Epithelial cell of proximal tubule (primary cell): ENCODE measurements around the gene ZFP57. TPM values are rescaled to one million over a fixed set of nuclear protein-coding genes. Genes with fewer than 3 reads are reported as not detected.

Experiments
- DNase-seq: peaks from one replicate; pipeline ENCODE4 v3.0.0-alpha.2; 2011; ENCODE audit warnings: low read depth
- H3K4me3 ChIP-seq: 2 replicates; pipeline ENCODE4 v1.5.1; 2011; ENCODE audit warnings: low read depth, mild to moderate bottlenecking, low read length
- CTCF ChIP-seq: conservative IDR thresholded peaks from 2 replicates; pipeline ENCODE4 v1.5.1; 2012; ENCODE audit warnings: low read depth, mild to moderate bottlenecking, low read length
- total RNA-seq: library from RNA; depleted of rRNA; stranded (reverse); fragments of >200 nt; gene quantifications from 2 replicates; pipeline ENCODE4 v1.2.3, GENCODE V29; 2015

Gene ZFP57
- total RNA-seq: 0.12 and 1.4 TPM in 2 replicates

GRCh38 chr6:29680904-29681303 is at the start of gene ZFP57:
Gene ZFP57 (minus strand): TSS chr6:29681152. CDS start chr6:29677003, 4,149 bp downstream.
- TF ChIP-seq CTCF: no peak
- peak within 1 kb of the TSS; percentile 27 for H3K4me3 ChIP-seq
- no peak for DNase-seq

GRCh38 chr6:29730575-29731126 is 49.7 kb upstream of the ZFP57 start:
- H3K4me3 ChIP-seq: no peak overlapping the region
- DNase-seq: no peak
- no peak for TF ChIP-seq CTCF

- DNase-seq: no peak
- H3K4me3 ChIP-seq: no peak overlapping the region
- TF ChIP-seq CTCF: no peak
Observed at GRCh38 chr6:29729774-29730328, 48.9 kb upstream of the ZFP57 start.

GRCh38 chr6:29728875-29729270 is 47.9 kb upstream of the ZFP57 start:
- no peak for TF ChIP-seq CTCF

GRCh38 chr6:29728173-29728874 is 47.4 kb upstream of the ZFP57 start:
- no peak overlapping the region for H3K4me3 ChIP-seq
- TF ChIP-seq CTCF: no peak
- no peak for DNase-seq

More at GRCh38 chr6:29728875-29729270, 47.9 kb upstream of the ZFP57 start:
- H3K4me3 ChIP-seq: no peak overlapping the region
- no peak for DNase-seq

- no peak for DNase-seq
- no peak overlapping the region for H3K4me3 ChIP-seq
- TF ChIP-seq CTCF: no peak
Observed at GRCh38 chr6:29727637-29728036, 46.7 kb upstream of the ZFP57 start.
